Heart left ventricle (tissue), 16 donors: ENCODE results near the gene WIPF2. TPM values are rescaled to one million over a fixed set of nuclear protein-coding genes. Genes with fewer than 3 reads are reported as not detected.

Source experiments
- ATAC-seq, 4 donors: fragments of 200-7000 bp; cut with Tn5 transposase; one replicate each; pipeline ENCODE4 v1.9.1; 2020 to 2022; ENCODE audit warnings: moderate library complexity in 4 of 4, mild to moderate bottlenecking in 3 of 4, moderate number of reproducible peaks in 1 of 4
- DNase-seq, 5 donors: peaks; one replicate each; pipeline ENCODE4 v3.0.0-alpha.2; 2020
- H3K27ac ChIP-seq, 12 donors: fragments of 200-600 bp; sonication (generic) in 4 of 12; one replicate each; pipeline versions ENCODE4 v1.5.0 to v1.8.0; 2016 to 2022; ENCODE audit warnings: mild to moderate bottlenecking in 2 of 12
- H3K27me3 ChIP-seq, 9 donors: fragments of 200-600 bp; sonication (generic) in 2 of 9; one replicate each; pipeline versions ENCODE4 v1.5.1 to v1.8.0; 2016 to 2022; ENCODE audit warnings: mild to moderate bottlenecking in 3 of 9
- H3K36me3 ChIP-seq, 9 donors: fragments of 200-600 bp; sonication (generic) in 2 of 9; one replicate each; pipeline versions ENCODE4 v1.5.0 to v1.8.0; 2018 to 2022; ENCODE audit warnings: mild to moderate bottlenecking in 2 of 9
- H3K4me1 ChIP-seq, 12 donors: fragments of 200-600 bp; sonication (generic) in 4 of 12; one replicate each; pipeline versions ENCODE4 v1.5.0 to v1.8.0; 2016 to 2022; ENCODE audit warnings: mild to moderate bottlenecking in 3 of 12
- H3K4me3 ChIP-seq, 12 donors: fragments of 200-600 bp; sonication (generic) in 4 of 12; one replicate each; pipeline versions ENCODE4 v1.5.0 to v1.8.0; 2017 to 2022; ENCODE audit warnings: mild to moderate bottlenecking in 9 of 12, moderate library complexity in 4 of 12
- H3K9me3 ChIP-seq, 12 donors: fragments of 200-600 bp; sonication (generic) in 4 of 12; one replicate each; pipeline versions ENCODE4 v1.5.0 to v1.8.0; 2016 to 2022; ENCODE audit warnings: mild to moderate bottlenecking in 1 of 12
- CTCF ChIP-seq, 12 donors: fragments of 200-600 bp; sonication (generic) in 4 of 12; IDR thresholded peaks; one replicate each; pipeline versions ENCODE4 v1.5.0 to v1.8.0; 2018 to 2022; ENCODE audit warnings: antibody characterized with exemption in 12 of 12, mild to moderate bottlenecking in 5 of 12
- POLR2A ChIP-seq, 2 donors: fragments of 450-650 bp; IDR thresholded peaks; one replicate each; pipeline ENCODE4 v1.6.1; 2017; ENCODE audit warnings: antibody characterized with exemption in 2 of 2, mild to moderate bottlenecking in 2 of 2, moderate library complexity in 2 of 2
- WGBS, 4 donors: extraction: QIAGEN DNeasy Blood & Tissue Kit in 2 of 4; methylation state at CpG; one replicate each; pipeline versions ENCODE4 v1.1.5 to v1.1.7; 2013 to 2018; 5-methylcytosine and 5-hydroxymethylcytosine counted together
- intact Hi-C, 10 donors: fragments of 100-400 bp; cut with DNase I; formaldehyde crosslinking; loops; one replicate each; pipeline versions ENCODE4 v1.11.1 to v1.14.2; 2022
- polyA plus RNA-seq, 2 donors: library from polyadenylated mRNA; stranded (reverse); fragments of 200-250 nt; gene quantifications; one replicate each; pipeline ENCODE4 v1.2.3, GENCODE V29; 2013
- total RNA-seq, 9 donors: library from RNA; depleted of rRNA in 2 of 9; stranded (reverse); fragments of >200 nt in 2 of 9; fragmentation: NEBNext Ultra II Directional in 3 of 9; extraction: Animal tissue kit (Norgen Biotek cat#: 25700) in 3 of 9; gene quantifications; one replicate each; pipeline versions ENCODE4 v1.1.0 to v1.2.4, GENCODE V29; 2016 to 2023
- donor health status: ischemic (EF 13 %, LVEDD 7.1; RV severe dilation, severe dysfunction).
- donor health status: healthy with polysubstance abuse.
- donor health status: DM: no; HTN: yes; CAD: no.
- donor health status: DM: no; HTN: no; CAD: no.
- donor health status: ischemic (EF 25% LVEDD 6.9; RV normal size, moderate dysfunction).
- donor health status: ischemic (EF 25% LVEDD 5.7; RV mildly dilated, moderate dysfunction).
- donor health status: healthy.
- donor health status: DM: yes; HTN: yes; CAD: no.
- donor health status: ischemic (EF 35%, LVEDD 5.7; RV mildly dilated, moderate dysfunction).
- donor health status: nonischemic (EF 11% LVEDD 7.7; RV severe dilation, severe dysfunction).
- donor health status: DM: yes; HTN: yes; CAD: no.
- donor health status: PGD.
- donor health status: ischemic (EF 29% LVEDD 5.4; RV normal size, mild dysfunction).
- donor health status: nonischemic (EF 23%, LVEDD 6.1; RV moderate dilation, normal function).

Gene WIPF2
- total and polyA plus RNA-seq, 11 donors: 6.6 to 17.6 (median 11.2) TPM

DNA sequence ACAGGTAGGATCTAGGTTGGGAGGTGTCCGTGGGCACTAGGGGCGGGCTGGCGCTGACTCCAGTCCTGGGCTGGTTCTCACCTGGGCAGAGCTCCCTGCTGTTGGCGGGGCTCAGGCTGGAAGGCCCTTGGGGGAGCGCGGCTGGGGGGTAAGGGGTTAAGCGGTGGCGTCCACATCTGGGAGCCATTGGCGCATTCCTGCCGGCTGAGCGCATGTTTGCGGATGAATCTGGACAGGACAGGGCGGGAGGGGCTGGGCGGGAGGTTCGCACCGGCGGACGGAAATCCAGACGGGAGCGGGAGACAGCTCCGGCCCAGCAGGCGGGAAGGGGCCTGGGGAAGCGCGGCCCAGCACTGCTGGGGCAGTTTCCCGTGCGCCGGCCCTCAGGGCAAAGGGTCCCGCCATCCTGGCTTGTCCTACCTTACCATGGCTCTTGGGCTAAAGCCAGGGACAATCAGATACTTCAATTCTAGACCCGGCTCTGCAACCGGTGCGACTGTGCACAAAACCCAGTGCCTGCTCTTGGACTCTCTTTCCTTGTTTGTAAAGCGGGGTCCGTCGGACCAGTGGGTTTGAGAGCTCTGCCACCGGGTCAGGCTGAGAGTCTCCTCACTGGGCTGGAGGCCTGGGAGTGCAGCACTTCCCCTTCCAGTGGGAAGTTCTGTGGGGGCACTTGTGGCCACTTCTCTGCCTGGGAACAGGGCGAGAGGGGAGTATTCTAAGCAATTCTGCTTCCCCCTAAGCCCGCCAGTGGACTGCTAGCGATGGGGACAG, 97.7 kb downstream of the WIPF2 start:
- H3K36me3 ChIP-seq: no peaks in the 10 kb centered on the region
- no peaks in the 10 kb centered on the region for H3K9me3 ChIP-seq
- DNase-seq (peak; percentile 81 to 88 (median 86)), ATAC-seq (peak in 3 of 4 donors; percentile 1 to 30 (median 20))
- H3K4me3 ChIP-seq: peak overlapping the region in 11 of 12 donors; percentile 76 to 100 (median 88)
- peak overlapping the region; percentile 90 to 99 (median 95) for H3K27ac ChIP-seq
- intact Hi-C loops: loop anchor here in 2 of 10 donors (1.0 to 10.0 kb wide), 3 partner anchors 26 to 652 kb away; partner anchors contain the start of genes PNMT (in 1 of the 2) and TCAP (in 1 of the 2)
- TF ChIP-seq POLR2A (IDR thresholded peaks at IDR 0.05): peak in 1 of 2 donors; percentile 31
- no peak for TF ChIP-seq CTCF (IDR thresholded peaks at IDR 0.05)
- H3K27me3 ChIP-seq: no peaks in the 10 kb centered on the region
- peaks cover 23 to 96% (median 83%) of the 10 kb centered on the region in 12 donors for H3K4me1 ChIP-seq
- WGBS, 4 donors: 1 to 13% (median 12%) methylated on average over 23 to 38 of the region's 38 CpGs

GRCh38 chr17:40317345-40317873, 98.3 kb downstream of the WIPF2 start:
- H3K9me3 ChIP-seq: no peaks in the 10 kb centered on the region
- intact Hi-C loops: loop anchor here in 2 of 10 donors (1.0 to 10.0 kb wide), 3 partner anchors 25 to 653 kb away; partner anchors contain the start of genes PNMT (in 1 of the 2) and TCAP (in 1 of the 2)
- no peaks in the 10 kb centered on the region for H3K27me3 ChIP-seq
- peak overlapping the region; percentile 76 to 100 (median 88) for H3K4me3 ChIP-seq
- WGBS, 4 donors: 8 to 9% (median 8%) methylated on average over 6 of the region's 6 CpGs
- DNase-seq: peak in 4 of 5 donors; percentile 64 to 73 (median 68)
- TF ChIP-seq CTCF (IDR thresholded peaks at IDR 0.05) (peak; percentile 31 to 70 (median 52)), POLR2A (IDR thresholded peaks at IDR 0.05) (no peak)
- H3K27ac ChIP-seq: peak overlapping the region; percentile 90 to 99 (median 95)
- ATAC-seq: peak in 3 of 4 donors; percentile 23 to 30 (median 29)
- peaks cover 20 to 96% (median 83%) of the 10 kb centered on the region in 12 donors for H3K4me1 ChIP-seq
- H3K36me3 ChIP-seq: no peaks in the 10 kb centered on the region

GRCh38 chr17:40317880-40318829, 99.1 kb downstream of the WIPF2 start:
- Histone ChIP-seq H3K27ac (peak overlapping the region; percentile 90 to 99 (median 95)), H3K4me3 (peak overlapping the region; percentile 76 to 100 (median 88)), H3K9me3 (no peaks in the 10 kb centered on the region), H3K4me1 (peaks cover 15 to 96% (median 84%) of the 10 kb centered on the region in 12 donors), H3K36me3 (no peaks in the 10 kb centered on the region), H3K27me3 (no peaks in the 10 kb centered on the region)
- TF ChIP-seq CTCF (IDR thresholded peaks at IDR 0.05) (no peak), POLR2A (IDR thresholded peaks at IDR 0.05) (peak; percentile 27 to 92)
- DNase-seq (peak; percentile 96 to 98 (median 97)), ATAC-seq (peak; percentile 87 to 93 (median 92))
- intact Hi-C loops: loop anchor here in 3 of 10 donors (1.0 to 10.0 kb wide), 3 partner anchors 24 to 653 kb away; partner anchors contain the start of genes PNMT (in 1 of the 3) and TCAP (in 1 of the 3)
- WGBS, 4 donors: 0% methylated on average over 36 to 70 of the region's 70 CpGs
